ENCODE measurements around the gene ABTB1.
A peak's percentile ranks its signal among the peaks of the same experiment; 100 is the strongest.

ABTB1 gene

GRCh38 chr3:127670229-127670559 lies 2.6 kb upstream of the ABTB1 start:
- Histone ChIP-seq H3K36me3 (ENCODE audit: insufficient read depth, low read length) (peaks cover 34% of the 10 kb centered on the region), H3K4me1 (ENCODE audit: insufficient read depth, low read length) (peaks cover 6% of the 10 kb centered on the region), H3K9me3 (ENCODE audit: low read length) (no peaks in the 10 kb centered on the region), H3K27me3 (ENCODE audit: insufficient read depth, low read length) (no peaks in the 10 kb centered on the region), H3K4me3 (ENCODE audit: low read length) (no peak overlapping the region), H2AFZ (ENCODE audit: low read depth, low read length) (no peak overlapping the region)

- peaks cover 6% of the 10 kb centered on the region for H3K4me1 ChIP-seq (ENCODE audit: insufficient read depth, low read length)
- H3K27me3 ChIP-seq (ENCODE audit: insufficient read depth, low read length), result no peaks in the 10 kb centered on the region
- H2AFZ ChIP-seq (ENCODE audit: low read depth, low read length), result no peak overlapping the region
- H3K9me3 ChIP-seq (ENCODE audit: low read length), result no peaks in the 10 kb centered on the region
- H3K4me3 ChIP-seq (ENCODE audit: low read length), result no peak overlapping the region
- H3K36me3 ChIP-seq (ENCODE audit: insufficient read depth, low read length), result peaks cover 28% of the 10 kb centered on the region
Measured at GRCh38 chr3:127670761-127671522, 1.8 kb upstream of the ABTB1 start.

- Histone ChIP-seq H3K4me1 (ENCODE audit: insufficient read depth, low read length) (peaks cover 6% of the 10 kb centered on the region), H2AFZ (ENCODE audit: low read depth, low read length) (no peak overlapping the region), H3K27me3 (ENCODE audit: insufficient read depth, low read length) (no peaks in the 10 kb centered on the region), H3K36me3 (ENCODE audit: insufficient read depth, low read length) (peaks cover 21% of the 10 kb centered on the region), H3K4me3 (ENCODE audit: low read length) (peak overlapping the region; percentile 40), H3K9me3 (ENCODE audit: low read length) (no peaks in the 10 kb centered on the region)
Measured at GRCh38 chr3:127671523-127672428, 976 bp upstream of the ABTB1 start.

GRCh38 chr3:127673191-127674100 lies 694 bp downstream of the ABTB1 start:
- peak overlapping the region; percentile 52 for H3K4me3 ChIP-seq (ENCODE audit: low read length)
- H3K9me3 ChIP-seq (ENCODE audit: low read length), result no peaks in the 10 kb centered on the region
- peaks cover 11% of the 10 kb centered on the region for H3K36me3 ChIP-seq (ENCODE audit: insufficient read depth, low read length)
- peaks cover 6% of the 10 kb centered on the region for H3K4me1 ChIP-seq (ENCODE audit: insufficient read depth, low read length)
- H3K27me3 ChIP-seq (ENCODE audit: insufficient read depth, low read length), result no peaks in the 10 kb centered on the region
- H2AFZ ChIP-seq (ENCODE audit: low read depth, low read length), result no peak overlapping the region

GRCh38 chr3:127674101-127674721 lies 1.5 kb downstream of the ABTB1 start:
- peaks cover 6% of the 10 kb centered on the region for H3K4me1 ChIP-seq (ENCODE audit: insufficient read depth, low read length)
- no peaks in the 10 kb centered on the region for H3K9me3 ChIP-seq (ENCODE audit: low read length)
- peaks cover 5% of the 10 kb centered on the region for H3K36me3 ChIP-seq (ENCODE audit: insufficient read depth, low read length)
- H2AFZ ChIP-seq (ENCODE audit: low read depth, low read length), result no peak overlapping the region
- no peaks in the 10 kb centered on the region for H3K27me3 ChIP-seq (ENCODE audit: insufficient read depth, low read length)
- no peak overlapping the region for H3K4me3 ChIP-seq (ENCODE audit: low read length)

GRCh38 chr3:127674790-127675189 lies 2.0 kb downstream of the ABTB1 start:
- Histone ChIP-seq H3K4me1 (ENCODE audit: insufficient read depth, low read length) (peaks cover 6% of the 10 kb centered on the region), H3K36me3 (ENCODE audit: insufficient read depth, low read length) (peaks cover 5% of the 10 kb centered on the region), H3K27me3 (ENCODE audit: insufficient read depth, low read length) (no peaks in the 10 kb centered on the region), H3K9me3 (ENCODE audit: low read length) (no peaks in the 10 kb centered on the region), H3K4me3 (ENCODE audit: low read length) (no peak overlapping the region), H2AFZ (ENCODE audit: low read depth, low read length) (no peak overlapping the region)

GRCh38 chr3:127675651-127676391 lies 3.1 kb downstream of the ABTB1 start:
- H2AFZ ChIP-seq (ENCODE audit: low read depth, low read length), result no peak overlapping the region
- peaks cover 6% of the 10 kb centered on the region for H3K4me1 ChIP-seq (ENCODE audit: insufficient read depth, low read length)
- no peaks in the 10 kb centered on the region for H3K36me3 ChIP-seq (ENCODE audit: insufficient read depth, low read length)
- no peaks in the 10 kb centered on the region for H3K27me3 ChIP-seq (ENCODE audit: insufficient read depth, low read length)
- no peak overlapping the region for H3K4me3 ChIP-seq (ENCODE audit: low read length)
- no peaks in the 10 kb centered on the region for H3K9me3 ChIP-seq (ENCODE audit: low read length)

- H3K9me3 ChIP-seq (ENCODE audit: low read length), result no peaks in the 10 kb centered on the region
- H2AFZ ChIP-seq (ENCODE audit: low read depth, low read length), result no peak overlapping the region
- no peaks in the 10 kb centered on the region for H3K27me3 ChIP-seq (ENCODE audit: insufficient read depth, low read length)
- H3K36me3 ChIP-seq (ENCODE audit: insufficient read depth, low read length), result no peaks in the 10 kb centered on the region
- H3K4me1 ChIP-seq (ENCODE audit: insufficient read depth, low read length), result peaks cover 6% of the 10 kb centered on the region
- H3K4me3 ChIP-seq (ENCODE audit: low read length), result no peak overlapping the region
Measured at GRCh38 chr3:127676456-127676855, 3.7 kb downstream of the ABTB1 start.

- Histone ChIP-seq H3K4me1 (ENCODE audit: insufficient read depth, low read length) (peaks cover 6% of the 10 kb centered on the region), H2AFZ (ENCODE audit: low read depth, low read length) (no peak overlapping the region), H3K9me3 (ENCODE audit: low read length) (no peaks in the 10 kb centered on the region), H3K27me3 (ENCODE audit: insufficient read depth, low read length) (no peaks in the 10 kb centered on the region), H3K36me3 (ENCODE audit: insufficient read depth, low read length) (no peaks in the 10 kb centered on the region), H3K4me3 (ENCODE audit: low read length) (no peak overlapping the region)
Measured at GRCh38 chr3:127676921-127677351, 4.2 kb downstream of the ABTB1 start.

- H2AFZ ChIP-seq (ENCODE audit: low read depth, low read length), result no peak overlapping the region
- peaks cover 6% of the 10 kb centered on the region for H3K4me1 ChIP-seq (ENCODE audit: insufficient read depth, low read length)
- no peaks in the 10 kb centered on the region for H3K27me3 ChIP-seq (ENCODE audit: insufficient read depth, low read length)
- H3K36me3 ChIP-seq (ENCODE audit: insufficient read depth, low read length), result no peaks in the 10 kb centered on the region
- H3K9me3 ChIP-seq (ENCODE audit: low read length), result no peaks in the 10 kb centered on the region
- no peak overlapping the region for H3K4me3 ChIP-seq (ENCODE audit: low read length)
Measured at GRCh38 chr3:127677541-127678314, 5.0 kb downstream of the ABTB1 start.

GRCh38 chr3:127678315-127678599 lies 5.5 kb downstream of the ABTB1 start:
- no peaks in the 10 kb centered on the region for H3K9me3 ChIP-seq (ENCODE audit: low read length)
- H3K36me3 ChIP-seq (ENCODE audit: insufficient read depth, low read length), result no peaks in the 10 kb centered on the region

More at GRCh38 chr3:127678315-127678599, 5.5 kb downstream of the ABTB1 start:
- Histone ChIP-seq H3K4me1 (ENCODE audit: insufficient read depth, low read length) (peaks cover 5% of the 10 kb centered on the region), H3K4me3 (ENCODE audit: low read length) (no peak overlapping the region), H2AFZ (ENCODE audit: low read depth, low read length) (no peak overlapping the region), H3K27me3 (ENCODE audit: insufficient read depth, low read length) (no peaks in the 10 kb centered on the region)

Data from neuron (in vitro differentiated cells).